ENCODE results near the gene HMGN4.

HMGN4 gene

DNA sequence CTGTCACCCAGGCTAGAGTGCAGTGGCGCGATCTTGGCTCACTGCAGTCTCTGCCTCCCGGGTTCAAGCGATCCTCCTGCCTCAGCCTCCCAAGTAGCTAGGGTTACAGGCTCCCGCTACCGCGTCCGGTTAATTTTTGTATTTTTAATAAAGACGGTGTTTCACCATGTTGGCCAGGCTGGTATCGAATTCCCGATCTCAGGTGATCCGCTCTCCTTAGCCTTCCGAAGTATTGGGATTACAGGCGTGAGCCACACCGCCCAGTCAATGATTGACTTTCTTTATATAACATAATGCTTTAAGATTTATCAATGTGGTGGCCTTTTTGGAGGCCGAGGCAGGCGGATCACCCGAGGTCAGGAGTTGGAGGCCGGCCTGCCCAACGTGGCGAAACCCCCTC, 50.8 kb downstream of the HMGN4 start:
- no peak for DNase-seq

DNA sequence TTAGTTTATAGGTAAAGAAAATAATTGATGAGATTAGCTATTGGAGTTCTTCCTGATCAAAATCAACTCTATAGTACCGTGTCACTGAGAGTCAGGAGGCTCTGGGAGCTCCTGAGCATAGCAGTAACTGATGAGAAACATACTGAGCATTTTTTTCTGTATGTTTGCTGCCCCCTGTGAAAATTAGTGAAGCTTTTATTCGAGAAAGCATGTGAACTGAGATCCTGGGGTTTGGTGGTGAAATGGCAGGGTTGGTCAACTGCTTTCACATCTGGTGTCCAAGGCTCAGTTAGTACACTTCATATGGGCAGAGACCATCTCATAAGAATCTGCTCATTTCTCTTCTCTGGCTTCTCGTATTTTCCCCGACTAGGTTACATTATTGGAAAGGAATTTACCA, 54.5 kb downstream of the HMGN4 start:
- no peak for DNase-seq

DNA sequence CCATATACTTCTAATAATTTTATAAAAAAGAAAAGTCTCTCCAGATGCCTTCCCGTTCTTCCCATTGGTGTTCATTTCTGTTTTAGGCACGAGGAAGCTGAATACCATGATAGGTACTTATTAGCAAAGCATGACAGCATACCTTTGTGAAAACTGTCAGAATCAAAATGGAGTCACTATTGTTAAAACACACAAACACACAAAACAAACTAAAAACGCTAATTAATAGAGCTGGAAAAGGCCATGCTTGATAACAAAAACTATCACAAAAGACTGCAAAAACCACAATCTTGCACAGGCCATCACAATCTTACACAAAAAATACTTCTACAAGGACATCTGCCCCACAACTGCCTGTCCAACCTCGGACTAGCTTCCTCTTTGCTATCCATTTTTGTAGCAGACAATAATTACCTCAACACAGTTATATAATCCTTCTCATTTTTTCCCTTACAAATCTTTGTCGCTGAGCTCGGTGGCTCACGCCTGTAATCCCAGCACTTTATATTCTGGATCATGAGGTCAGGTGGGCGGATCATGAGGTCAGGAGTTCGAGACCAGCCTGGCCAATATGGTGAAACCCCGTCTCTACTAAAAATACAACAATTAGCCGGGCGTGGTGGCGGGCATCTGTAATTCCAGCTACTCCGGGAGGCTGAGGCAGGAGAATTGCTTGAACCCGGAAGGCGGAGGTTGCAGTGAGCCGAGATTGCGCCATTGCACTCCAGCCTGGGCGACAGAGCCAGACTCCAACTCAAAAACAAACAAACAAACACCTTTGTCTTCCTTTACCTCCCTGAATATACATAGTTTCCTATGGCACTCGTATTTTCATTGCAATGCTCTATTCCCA, 55.3 kb downstream of the HMGN4 start:
- DNase-seq = no peak

DNA sequence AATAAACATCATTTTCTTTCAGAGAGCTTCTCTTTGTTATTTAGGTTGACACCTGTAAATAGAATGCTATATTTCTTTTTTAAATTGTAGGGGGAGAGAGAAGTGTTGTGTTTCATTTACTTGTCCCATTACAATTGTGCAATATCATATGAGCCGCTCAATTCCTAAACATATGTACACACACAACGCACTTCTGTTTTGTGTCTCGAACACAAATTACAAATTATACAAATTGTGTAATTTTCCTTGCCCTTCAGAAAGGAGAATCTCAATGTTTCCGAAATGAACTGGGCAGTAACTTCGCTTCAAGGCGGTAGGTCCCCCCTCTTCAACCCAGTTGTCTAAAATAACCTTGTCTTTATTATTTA, 55.9 kb downstream of the HMGN4 start:
- DNase-seq = no peak

DNA sequence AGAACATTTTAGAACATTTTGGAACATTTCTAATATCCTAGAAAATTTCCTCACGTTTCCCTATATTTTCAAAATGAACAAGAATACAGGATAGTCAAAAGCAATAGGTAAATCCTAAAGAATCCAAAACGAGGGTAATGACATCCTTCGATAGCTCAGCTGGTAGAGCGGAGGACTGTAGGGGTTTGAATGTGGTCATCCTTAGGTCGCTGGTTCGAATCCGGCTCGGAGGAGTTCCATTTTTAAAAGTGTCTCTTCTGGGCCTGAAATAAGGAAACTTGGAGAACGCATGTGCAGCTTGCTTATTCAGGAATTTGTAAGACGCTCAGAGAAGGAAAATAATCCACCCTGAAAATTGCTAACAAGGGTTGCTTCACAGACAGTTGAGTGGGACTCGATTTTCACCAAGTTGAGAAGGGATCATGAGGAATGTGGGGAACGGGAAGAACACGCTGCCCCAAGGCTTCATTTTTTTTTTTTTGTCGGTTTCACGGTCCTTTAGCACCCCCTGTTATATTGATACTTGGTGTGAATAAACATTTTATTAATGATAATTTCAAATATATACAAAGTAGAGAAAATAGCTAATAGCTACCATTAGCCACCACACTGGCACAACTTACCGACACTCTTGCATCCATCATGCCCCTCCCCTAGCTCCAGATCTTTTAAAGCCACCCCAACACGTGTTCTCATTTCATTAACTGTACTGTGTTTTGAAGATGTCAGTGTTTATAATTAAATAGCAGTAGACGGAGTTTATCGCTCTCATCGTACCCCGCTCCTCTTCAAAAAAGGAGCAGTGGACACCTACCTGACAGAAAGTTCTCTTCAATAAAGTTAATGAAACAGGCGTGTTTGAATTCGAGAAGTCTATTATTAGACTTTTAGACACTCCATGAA, 56.8 kb downstream of the HMGN4 start:
- DNase-seq = peak; percentile 88

DNA sequence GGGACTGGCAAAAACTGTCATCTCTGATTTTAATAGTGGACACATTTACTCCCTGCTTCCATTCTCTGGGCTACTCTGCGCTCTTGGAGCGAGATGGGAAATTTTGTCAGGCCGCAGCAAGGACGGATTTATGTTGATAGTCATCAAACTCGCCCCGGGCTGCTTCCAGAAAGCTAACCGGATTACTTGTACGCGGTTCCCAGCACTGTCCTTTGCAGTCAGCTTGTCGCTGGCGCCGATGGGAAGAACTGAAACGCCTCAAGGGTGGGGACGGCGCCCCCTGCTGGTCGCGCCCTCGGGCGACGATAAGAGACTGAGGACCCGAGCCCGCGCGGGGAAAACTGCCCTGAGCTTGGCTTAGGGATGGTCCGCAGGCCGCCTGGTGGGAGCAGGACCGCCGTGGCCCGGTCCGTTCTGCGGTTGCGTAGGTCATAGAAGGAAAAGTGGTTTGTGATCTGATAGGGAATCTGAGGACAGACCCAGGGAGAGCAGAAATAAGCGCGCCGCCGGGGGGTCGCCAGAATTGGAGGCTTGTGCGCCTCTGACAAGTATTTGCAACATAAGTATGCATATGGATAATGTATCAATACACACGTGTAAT, 57.6 kb downstream of the HMGN4 start:
- DNase-seq = peak; percentile 92

Measured in activated CD4-positive, alpha-beta T cell treated with anti-CD3 and anti-CD28 coated beads, Interleukin-10, Interleukin-2, amounts not matched to agents 100 ng/mL and 50 ng/mL, durations not matched to agents 16 hours and 8 hours (primary cell).